HG03139 (cell line): Measurements from ENCODE around the gene ZDHHC8.

Experiments
- ATAC-seq: cut with Tn5 transposase; IDR thresholded peaks from one replicate; pipeline ENCODE4 v1.9.1; 2021; ENCODE audit not compliant: unreplicated experiment

Gene ZDHHC8

DNA sequence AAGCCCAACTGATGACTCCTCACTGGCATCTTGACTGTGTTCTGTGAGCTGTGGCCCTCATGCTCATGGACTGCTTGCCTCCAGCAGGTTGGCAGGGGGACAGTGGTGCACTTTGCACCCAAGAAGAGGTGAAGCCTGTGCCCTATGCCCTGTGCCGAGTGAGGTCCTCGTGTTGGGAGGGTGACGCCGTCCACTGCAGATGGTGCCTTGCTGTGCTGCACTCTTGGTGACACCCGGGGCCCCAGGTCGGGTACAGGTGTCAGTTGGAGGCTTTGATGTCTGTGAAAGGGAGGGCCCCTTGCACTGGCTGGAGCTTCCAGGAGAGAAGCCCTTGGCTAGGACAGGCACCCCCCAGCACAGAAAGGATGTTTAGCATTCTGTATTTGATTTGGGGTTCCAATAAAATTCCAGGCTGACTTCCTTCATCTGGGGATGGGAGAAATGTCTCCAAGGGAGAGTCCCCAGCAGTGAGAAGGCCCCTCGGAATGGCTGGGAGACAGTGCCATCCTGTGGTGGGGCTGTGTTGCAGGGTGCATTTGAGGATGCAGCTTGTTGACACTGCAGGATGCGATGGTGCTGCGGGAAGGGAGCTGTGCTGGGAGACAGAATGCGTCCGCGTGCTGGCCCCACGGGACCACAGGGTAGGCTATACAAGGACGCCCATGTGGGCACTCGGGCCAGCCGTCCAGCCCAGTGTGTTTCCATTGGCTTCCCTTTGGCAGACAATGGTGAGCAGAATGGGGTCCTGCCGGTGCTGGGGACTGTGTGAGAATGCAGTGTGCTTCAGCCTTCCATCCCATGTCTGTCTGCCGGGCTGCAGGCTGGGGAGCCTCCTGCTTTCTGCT, 2.5 kb upstream of the ZDHHC8 start:
- no peak for ATAC-seq

GRCh38 chr22:20129747-20130014, 1.9 kb upstream of the ZDHHC8 start:
- no peak for ATAC-seq

GRCh38 chr22:20130319-20130718, 1.3 kb upstream of the ZDHHC8 start:
- no peak for ATAC-seq

- no peak for ATAC-seq
Observed at GRCh38 chr22:20130731-20131596, 640 bp upstream of the ZDHHC8 start.

GRCh38 chr22:20131859-20132685, 468 bp downstream of the ZDHHC8 start:
- ATAC-seq = no peak

- no peak for ATAC-seq
Observed at GRCh38 chr22:20132686-20133246, 1.2 kb downstream of the ZDHHC8 start.

DNA sequence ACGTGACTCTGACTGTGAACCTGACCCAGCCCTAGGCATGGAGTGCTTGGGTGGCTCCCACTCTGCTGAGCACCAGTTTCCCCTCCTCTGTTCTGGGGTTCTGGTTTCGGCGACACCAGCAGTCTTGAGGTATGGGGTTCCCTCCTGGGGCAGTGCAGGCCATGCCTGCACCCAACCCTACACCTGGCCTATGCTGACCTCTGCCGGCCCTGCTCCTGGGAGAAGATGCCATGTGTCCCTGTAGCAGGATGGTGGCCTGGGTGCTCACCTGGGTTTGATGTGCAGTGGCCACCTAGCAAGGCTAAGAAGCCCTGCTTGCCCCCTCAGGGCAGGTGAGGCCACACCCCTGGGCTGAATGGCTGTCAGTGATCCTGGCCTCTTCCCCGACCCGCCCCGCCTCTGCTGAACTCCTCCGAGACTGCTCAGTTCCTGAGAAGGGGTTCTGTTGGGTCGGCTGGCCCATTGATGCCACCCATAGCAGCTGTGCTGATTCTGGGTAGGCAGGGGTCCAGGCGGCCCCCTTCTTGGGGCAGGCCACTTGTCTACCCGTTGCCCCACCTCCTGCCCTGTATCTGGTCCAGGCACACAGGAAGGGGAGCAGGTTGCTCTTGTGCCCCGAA, 2.4 kb downstream of the ZDHHC8 start:
- no peak for ATAC-seq

GRCh38 chr22:20135265-20135664, 3.7 kb downstream of the ZDHHC8 start:
- no peak for ATAC-seq

- ATAC-seq = no peak
Observed at GRCh38 chr22:20135806-20136602, 4.4 kb downstream of the ZDHHC8 start.

- no peak for ATAC-seq
Observed at GRCh38 chr22:20136603-20136873, 4.9 kb downstream of the ZDHHC8 start.

DNA sequence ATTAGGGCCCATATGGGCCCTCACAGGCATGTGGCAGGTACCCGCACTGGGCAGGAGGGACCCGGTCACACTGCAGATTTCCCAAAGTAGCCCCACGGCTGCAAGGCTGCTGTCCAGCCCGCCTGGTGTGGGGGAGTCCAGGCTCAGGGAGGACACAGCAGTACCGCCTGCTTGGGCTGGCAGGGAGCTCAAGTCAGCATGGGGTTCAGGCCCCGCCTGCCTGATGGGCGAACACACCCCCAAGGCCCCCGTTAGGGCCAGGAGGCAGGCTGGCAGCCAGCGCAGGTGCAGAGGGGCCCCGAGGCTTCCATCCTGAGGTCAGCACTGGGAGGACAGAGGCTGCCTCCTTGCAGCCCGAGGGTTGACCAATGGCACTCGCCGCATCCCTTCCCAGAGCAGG, 5.5 kb downstream of the ZDHHC8 start:
- ATAC-seq = no peak

GRCh38 chr22:20137671-20138416, 6.2 kb downstream of the ZDHHC8 start:
- ATAC-seq = no peak

GRCh38 chr22:20138417-20138738, 6.8 kb downstream of the ZDHHC8 start:
- ATAC-seq = no peak

- ATAC-seq = no peak
Observed at GRCh38 chr22:20138868-20139267, 7.3 kb downstream of the ZDHHC8 start.

DNA sequence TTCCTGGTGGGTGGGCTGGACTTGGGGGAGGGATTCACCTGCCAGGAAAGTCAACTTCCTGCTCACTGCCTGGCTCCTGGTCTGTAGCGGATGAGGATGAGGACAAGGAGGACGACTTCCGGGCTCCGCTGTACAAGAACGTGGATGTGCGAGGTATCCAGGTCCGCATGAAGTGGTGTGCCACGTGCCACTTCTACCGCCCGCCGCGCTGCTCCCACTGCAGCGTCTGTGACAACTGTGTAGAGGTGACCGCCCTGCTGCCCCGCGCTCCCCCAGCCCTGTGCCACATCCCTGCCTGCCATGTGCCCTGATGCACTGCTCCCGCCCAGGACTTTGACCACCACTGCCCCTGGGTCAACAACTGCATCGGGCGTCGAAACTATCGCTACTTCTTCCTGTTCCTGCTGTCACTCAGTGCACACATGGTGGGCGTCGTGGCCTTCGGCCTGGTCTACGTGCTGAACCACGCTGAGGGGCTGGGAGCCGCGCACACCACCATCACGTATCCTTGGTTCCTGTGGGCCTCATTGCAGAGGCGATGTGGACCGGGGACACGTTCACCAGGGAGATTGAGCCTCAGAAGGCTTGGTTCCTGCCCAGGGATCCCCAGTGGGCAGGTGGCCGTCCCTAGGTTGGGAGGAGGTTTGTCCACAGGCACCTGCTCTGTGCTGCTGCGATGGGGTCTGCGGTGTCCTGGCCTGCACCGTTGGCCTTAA, 7.9 kb downstream of the ZDHHC8 start:
- no peak for ATAC-seq

DNA sequence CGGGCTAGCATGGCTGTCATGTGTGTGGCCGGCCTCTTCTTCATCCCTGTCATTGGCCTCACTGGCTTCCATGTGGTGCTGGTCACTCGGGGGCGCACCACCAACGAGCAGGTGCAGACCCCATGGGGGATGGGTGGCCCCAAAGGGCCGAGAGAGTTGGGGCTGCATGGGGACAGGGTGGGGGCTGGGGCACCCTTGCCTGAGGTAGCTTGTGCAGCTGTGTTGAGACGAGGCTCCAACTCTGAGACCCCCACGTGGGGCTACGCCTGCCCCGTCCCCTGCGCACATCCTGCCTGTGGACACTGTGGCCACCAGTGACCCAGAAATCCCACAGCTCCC, 8.5 kb downstream of the ZDHHC8 start:
- no peak for ATAC-seq

DNA sequence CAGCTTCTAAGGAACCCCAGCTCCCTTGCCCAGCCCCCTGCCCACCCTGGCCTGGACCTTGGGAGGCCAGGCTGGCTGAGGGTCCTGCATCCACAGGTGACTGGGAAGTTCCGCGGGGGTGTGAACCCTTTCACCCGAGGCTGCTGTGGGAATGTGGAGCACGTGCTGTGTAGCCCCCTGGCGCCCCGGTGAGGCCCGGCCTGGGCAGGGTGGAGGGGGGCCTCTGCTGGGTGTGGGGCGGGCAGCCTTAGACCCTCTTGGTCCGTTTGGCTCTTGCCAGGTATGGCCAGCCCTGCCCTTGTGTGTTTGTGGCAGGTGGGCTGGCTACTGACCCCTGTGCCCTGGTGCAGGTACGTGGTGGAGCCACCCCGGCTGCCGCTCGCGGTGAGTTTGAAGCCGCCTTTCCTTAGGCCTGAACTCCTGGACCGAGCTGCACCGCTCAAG, 8.9 kb downstream of the ZDHHC8 start:
- ATAC-seq = no peak

DNA sequence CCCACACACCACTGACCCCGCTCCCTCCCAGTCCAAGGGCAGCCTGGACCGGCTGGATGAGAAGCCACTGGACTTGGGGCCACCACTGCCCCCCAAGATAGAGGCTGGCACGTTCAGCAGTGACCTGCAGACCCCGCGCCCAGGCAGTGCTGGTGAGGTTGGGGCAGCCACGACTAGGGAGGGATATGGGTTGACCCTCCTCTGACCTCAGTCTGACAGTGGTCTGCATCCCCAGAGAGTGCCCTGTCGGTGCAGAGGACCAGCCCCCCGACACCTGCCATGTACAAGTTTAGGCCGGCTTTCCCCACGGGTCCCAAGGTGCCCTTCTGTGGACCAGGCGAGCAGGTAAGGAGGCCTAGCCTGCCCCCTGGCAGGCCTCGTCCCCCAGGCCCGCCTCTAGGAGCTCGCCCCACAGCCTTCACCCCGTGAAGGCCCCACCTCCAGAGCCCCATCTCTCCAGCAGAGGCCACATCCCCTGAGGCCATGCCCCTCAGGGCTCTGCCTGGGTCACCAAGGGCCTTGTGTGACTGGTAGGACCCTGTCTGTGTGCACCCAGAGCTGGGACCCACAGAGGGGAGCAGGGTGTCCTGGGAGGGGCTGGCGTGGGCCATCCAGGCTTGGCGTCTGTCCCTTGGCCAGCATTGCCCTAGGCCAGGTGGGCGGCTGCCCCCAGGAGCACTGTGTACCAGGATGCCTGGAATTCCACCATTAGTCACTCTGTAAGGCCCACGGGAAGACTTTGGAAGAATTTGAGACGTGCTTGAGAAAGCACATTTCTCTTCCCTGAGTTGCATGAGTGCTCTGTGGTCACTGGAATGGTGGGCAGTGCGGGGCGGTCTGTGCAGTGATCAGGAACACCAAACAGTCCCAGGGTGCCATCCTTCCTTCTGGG, 9.8 kb downstream of the ZDHHC8 start:
- no peak for ATAC-seq
